RWPE2 (cell line): ENCODE results near the gene OVCA2.

ENCODE experiments used
- ATAC-seq: fragments of 200-7000 bp; cut with Tn5 transposase; 3 replicates; pipeline ENCODE4 v1.9.1; 2021; ENCODE audit warnings: low read depth
- DNase-seq: peaks from one replicate; pipeline ENCODE4 v3.0.0-alpha.2; 2020; ENCODE audit warnings: low spot score
- H3K27ac ChIP-seq: fragments of 450-650 bp; 2 replicates; pipeline ENCODE4 v1.5.1; 2017; ENCODE audit warnings: mild to moderate bottlenecking; ENCODE audit not compliant: poor library complexity, severe bottlenecking
- H3K27me3 ChIP-seq: fragments of 250-450 bp; sonication (Bioruptor Pico); 2 replicates; pipeline ENCODE4 v1.5.1; 2021; ENCODE audit warnings: mild to moderate bottlenecking, moderate library complexity; ENCODE audit not compliant: insufficient read depth, poor library complexity, severe bottlenecking
- H3K36me3 ChIP-seq: fragments of 250-450 bp; sonication (Bioruptor Pico); 2 replicates; pipeline ENCODE4 v1.5.1; 2020; ENCODE audit warnings: low read depth, mild to moderate bottlenecking, moderate library complexity
- H3K4me1 ChIP-seq: fragments of 250-450 bp; sonication (Bioruptor Pico); 2 replicates; pipeline ENCODE4 v1.5.1; 2021; ENCODE audit warnings: mild to moderate bottlenecking, moderate library complexity; ENCODE audit not compliant: insufficient read depth, poor library complexity, severe bottlenecking
- H3K4me3 ChIP-seq: fragments of 250-450 bp; sonication (Bioruptor Pico); 2 replicates; pipeline ENCODE4 v1.5.1; 2021; ENCODE audit warnings: mild to moderate bottlenecking, moderate library complexity; ENCODE audit not compliant: severe bottlenecking
- H3K9me3 ChIP-seq: fragments of 250-450 bp; sonication (Bioruptor Pico); 2 replicates; pipeline ENCODE4 v1.5.1; 2021; ENCODE audit warnings: mild to moderate bottlenecking, moderate library complexity; ENCODE audit not compliant: severe bottlenecking
- TF ChIP-seq, protein P1 (sequence below): fragments of 450-650 bp; IDR thresholded peaks from one replicate; pipeline ENCODE4 v1.5.1; 2017; ENCODE audit warnings: mild to moderate bottlenecking, moderate library complexity; ENCODE audit not compliant: poor library complexity, severe bottlenecking

Gene OVCA2

GRCh38 chr17:1999557-2000251, 42.1 kb upstream of the OVCA2 start:
- H3K4me1 ChIP-seq = no peaks in the 10 kb centered on the region
- TF ChIP-seq, protein P1, sequence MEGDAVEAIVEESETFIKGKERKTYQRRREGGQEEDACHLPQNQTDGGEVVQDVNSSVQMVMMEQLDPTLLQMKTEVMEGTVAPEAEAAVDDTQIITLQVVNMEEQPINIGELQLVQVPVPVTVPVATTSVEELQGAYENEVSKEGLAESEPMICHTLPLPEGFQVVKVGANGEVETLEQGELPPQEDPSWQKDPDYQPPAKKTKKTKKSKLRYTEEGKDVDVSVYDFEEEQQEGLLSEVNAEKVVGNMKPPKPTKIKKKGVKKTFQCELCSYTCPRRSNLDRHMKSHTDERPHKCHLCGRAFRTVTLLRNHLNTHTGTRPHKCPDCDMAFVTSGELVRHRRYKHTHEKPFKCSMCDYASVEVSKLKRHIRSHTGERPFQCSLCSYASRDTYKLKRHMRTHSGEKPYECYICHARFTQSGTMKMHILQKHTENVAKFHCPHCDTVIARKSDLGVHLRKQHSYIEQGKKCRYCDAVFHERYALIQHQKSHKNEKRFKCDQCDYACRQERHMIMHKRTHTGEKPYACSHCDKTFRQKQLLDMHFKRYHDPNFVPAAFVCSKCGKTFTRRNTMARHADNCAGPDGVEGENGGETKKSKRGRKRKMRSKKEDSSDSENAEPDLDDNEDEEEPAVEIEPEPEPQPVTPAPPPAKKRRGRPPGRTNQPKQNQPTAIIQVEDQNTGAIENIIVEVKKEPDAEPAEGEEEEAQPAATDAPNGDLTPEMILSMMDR = no peak
- no peaks in the 10 kb centered on the region for H3K36me3 ChIP-seq
- H3K27ac ChIP-seq = no peak overlapping the region
- H3K27me3 ChIP-seq = no peaks in the 10 kb centered on the region
- H3K4me3 ChIP-seq = no peak overlapping the region
- DNase-seq = no peak
- peak; percentile 64 for ATAC-seq
- no peaks in the 10 kb centered on the region for H3K9me3 ChIP-seq

DNA sequence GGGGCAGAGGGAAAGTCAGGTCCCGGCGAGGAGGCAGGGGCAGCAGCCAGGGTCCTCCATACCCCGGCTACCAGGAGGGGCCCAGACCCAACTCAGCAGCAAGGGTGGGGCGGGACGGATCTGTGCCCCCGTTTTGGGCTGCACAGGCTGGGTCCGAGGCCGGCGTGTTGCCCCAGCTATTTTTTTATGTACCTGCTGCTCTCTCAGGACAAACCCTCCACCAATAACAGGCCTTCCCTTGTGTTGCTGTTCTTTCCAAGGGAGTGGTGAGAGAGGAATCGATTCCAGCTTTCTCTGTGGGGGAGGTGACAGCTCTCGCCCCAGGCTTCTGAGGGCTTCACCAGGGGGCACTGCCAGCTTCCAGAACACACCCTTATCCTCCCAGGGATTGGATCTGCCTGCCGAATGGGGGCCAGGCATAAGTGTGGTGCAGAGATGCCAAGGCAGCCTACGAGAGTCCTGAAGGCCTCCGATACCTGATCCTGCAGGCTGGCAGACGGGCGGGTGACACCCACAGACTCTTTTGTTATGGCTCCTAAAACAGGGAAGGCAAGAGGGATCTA, 39.0 kb upstream of the OVCA2 start:
- DNase-seq (no peak), ATAC-seq (no peak)
- no peak overlapping the region for H3K4me3 ChIP-seq
- no peak overlapping the region for H3K27ac ChIP-seq
- H3K36me3 ChIP-seq = no peaks in the 10 kb centered on the region
- TF ChIP-seq, protein P1 = no peak
- H3K4me1 ChIP-seq = no peaks in the 10 kb centered on the region
- H3K9me3 ChIP-seq = no peaks in the 10 kb centered on the region
- no peaks in the 10 kb centered on the region for H3K27me3 ChIP-seq

- DNase-seq (no peak), ATAC-seq (no peak)
- TF ChIP-seq, protein P1 = no peak
- H3K4me3 ChIP-seq = no peak overlapping the region
- H3K4me1 ChIP-seq = no peaks in the 10 kb centered on the region
- no peaks in the 10 kb centered on the region for H3K27me3 ChIP-seq
- H3K27ac ChIP-seq = no peak overlapping the region
- H3K36me3 ChIP-seq = no peaks in the 10 kb centered on the region
- H3K9me3 ChIP-seq = no peaks in the 10 kb centered on the region
Observed at GRCh38 chr17:2003525-2003924, 38.3 kb upstream of the OVCA2 start.

DNA sequence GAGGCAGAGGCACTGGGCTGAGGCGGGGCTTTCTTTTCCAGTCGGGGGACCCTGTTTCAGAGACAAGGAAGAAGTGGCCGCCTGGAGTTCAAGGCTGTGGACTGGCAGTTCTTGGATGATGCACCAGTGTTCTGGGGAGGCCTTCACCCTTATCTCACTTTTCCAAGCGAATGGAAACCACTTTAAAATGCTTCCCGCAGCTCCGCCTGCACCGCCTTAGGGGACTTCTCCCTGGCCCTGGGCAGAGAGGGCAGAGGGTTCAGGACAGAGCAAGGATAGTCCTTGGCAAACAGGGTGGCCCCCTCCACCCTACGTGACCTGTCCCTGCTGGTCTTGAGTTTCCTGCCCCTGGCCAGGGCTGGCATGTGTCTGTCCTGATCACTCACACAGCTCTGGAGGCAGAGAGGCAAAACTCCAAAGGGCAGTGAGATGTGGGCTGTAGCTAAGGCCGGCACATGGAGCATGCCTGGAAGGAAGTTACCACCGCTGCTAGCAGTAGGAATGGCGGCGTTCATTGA, 37.3 kb upstream of the OVCA2 start:
- TF ChIP-seq, protein P1 = no peak
- no peak overlapping the region for H3K27ac ChIP-seq
- H3K4me3 ChIP-seq = no peak overlapping the region
- DNase-seq = no peak
- no peaks in the 10 kb centered on the region for H3K36me3 ChIP-seq
- no peaks in the 10 kb centered on the region for H3K9me3 ChIP-seq
- no peak for ATAC-seq
- H3K27me3 ChIP-seq = no peaks in the 10 kb centered on the region
- H3K4me1 ChIP-seq = no peaks in the 10 kb centered on the region
